Parathyroid adenoma (tissue), 2 donors: ENCODE results near the gene HECA.

Experiments
- H2AFZ ChIP-seq: fragments of 300-600 bp; sonication (generic); one replicate; pipeline ENCODE4 v1.7.0; 2017; ENCODE audit warnings: antibody characterized with exemption, mild to moderate bottlenecking
- H3K27ac ChIP-seq: fragments of 300-600 bp; sonication (generic); one replicate; pipeline ENCODE4 v1.7.0; 2017
- H3K27me3 ChIP-seq: fragments of 300-600 bp; sonication (generic); one replicate; pipeline ENCODE4 v1.7.0; 2017; ENCODE audit warnings: low read length; ENCODE audit not compliant: control insufficient read depth, insufficient read depth
- H3K36me3 ChIP-seq: fragments of 300-600 bp; sonication (generic); one replicate; pipeline ENCODE4 v1.7.0; 2017; ENCODE audit warnings: low read length; ENCODE audit not compliant: control insufficient read depth, insufficient read depth
- H3K4me1 ChIP-seq: fragments of 300-600 bp; sonication (generic); one replicate; pipeline ENCODE4 v1.7.0; 2017; ENCODE audit warnings: control low read depth
- H3K4me2 ChIP-seq: fragments of 300-600 bp; sonication (generic); one replicate; pipeline ENCODE4 v1.7.0; 2017; ENCODE audit warnings: low read length
- H3K4me3 ChIP-seq: fragments of 300-600 bp; sonication (generic); one replicate; pipeline ENCODE4 v1.7.0; 2017; ENCODE audit warnings: low read depth, low read length
- H3K79me2 ChIP-seq: fragments of 300-600 bp; sonication (generic); one replicate; pipeline ENCODE4 v1.7.0; 2017; ENCODE audit warnings: control low read depth
- H3K9ac ChIP-seq: fragments of 300-600 bp; sonication (generic); one replicate; pipeline ENCODE4 v1.7.0; 2017; ENCODE audit warnings: mild to moderate bottlenecking
- H3K9me3 ChIP-seq: fragments of 300-600 bp; sonication (generic); one replicate; pipeline ENCODE4 v1.7.0; 2017; ENCODE audit warnings: low read length; ENCODE audit not compliant: control insufficient read depth
- TF ChIP-seq, protein P1 (sequence below): fragments of 300-600 bp; sonication (generic); IDR thresholded peaks from one replicate; pipeline ENCODE4 v1.7.0; 2017; ENCODE audit warnings: antibody characterized with exemption, mild to moderate bottlenecking
- donor health status: primary hyperparathyroidism.

The HECA gene

DNA sequence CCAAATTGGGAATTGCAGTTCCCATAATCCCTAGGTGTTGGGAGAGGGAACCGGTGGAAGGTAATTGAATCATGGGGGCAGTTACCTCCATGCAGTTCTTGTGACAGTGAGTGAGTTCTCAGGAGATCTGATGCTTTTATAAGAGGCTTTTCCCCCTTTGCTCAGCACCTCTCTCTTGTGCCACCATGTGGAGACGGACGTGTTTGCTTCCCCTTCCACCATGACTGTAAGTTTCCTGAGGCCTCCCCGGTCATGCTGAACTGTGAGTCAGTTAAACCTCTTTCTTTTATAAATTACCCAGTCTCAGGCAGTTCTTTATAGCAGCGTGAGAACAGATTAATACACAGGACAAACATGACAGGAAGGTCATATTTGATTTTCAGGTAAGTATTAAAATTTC lies 25.3 kb upstream of the HECA start:
- Histone ChIP-seq H3K79me2 (no peaks in the 10 kb centered on the region), H2AFZ (no peak overlapping the region), H3K9me3 (no peaks in the 10 kb centered on the region), H3K27ac (no peak overlapping the region), H3K4me3 (no peak overlapping the region), H3K36me3 (no peaks in the 10 kb centered on the region), H3K27me3 (no peaks in the 10 kb centered on the region), H3K4me1 (no peaks in the 10 kb centered on the region), H3K9ac (no peak overlapping the region), H3K4me2 (no peak overlapping the region)
- TF ChIP-seq, protein P1, sequence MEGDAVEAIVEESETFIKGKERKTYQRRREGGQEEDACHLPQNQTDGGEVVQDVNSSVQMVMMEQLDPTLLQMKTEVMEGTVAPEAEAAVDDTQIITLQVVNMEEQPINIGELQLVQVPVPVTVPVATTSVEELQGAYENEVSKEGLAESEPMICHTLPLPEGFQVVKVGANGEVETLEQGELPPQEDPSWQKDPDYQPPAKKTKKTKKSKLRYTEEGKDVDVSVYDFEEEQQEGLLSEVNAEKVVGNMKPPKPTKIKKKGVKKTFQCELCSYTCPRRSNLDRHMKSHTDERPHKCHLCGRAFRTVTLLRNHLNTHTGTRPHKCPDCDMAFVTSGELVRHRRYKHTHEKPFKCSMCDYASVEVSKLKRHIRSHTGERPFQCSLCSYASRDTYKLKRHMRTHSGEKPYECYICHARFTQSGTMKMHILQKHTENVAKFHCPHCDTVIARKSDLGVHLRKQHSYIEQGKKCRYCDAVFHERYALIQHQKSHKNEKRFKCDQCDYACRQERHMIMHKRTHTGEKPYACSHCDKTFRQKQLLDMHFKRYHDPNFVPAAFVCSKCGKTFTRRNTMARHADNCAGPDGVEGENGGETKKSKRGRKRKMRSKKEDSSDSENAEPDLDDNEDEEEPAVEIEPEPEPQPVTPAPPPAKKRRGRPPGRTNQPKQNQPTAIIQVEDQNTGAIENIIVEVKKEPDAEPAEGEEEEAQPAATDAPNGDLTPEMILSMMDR = peak; percentile 20

DNA sequence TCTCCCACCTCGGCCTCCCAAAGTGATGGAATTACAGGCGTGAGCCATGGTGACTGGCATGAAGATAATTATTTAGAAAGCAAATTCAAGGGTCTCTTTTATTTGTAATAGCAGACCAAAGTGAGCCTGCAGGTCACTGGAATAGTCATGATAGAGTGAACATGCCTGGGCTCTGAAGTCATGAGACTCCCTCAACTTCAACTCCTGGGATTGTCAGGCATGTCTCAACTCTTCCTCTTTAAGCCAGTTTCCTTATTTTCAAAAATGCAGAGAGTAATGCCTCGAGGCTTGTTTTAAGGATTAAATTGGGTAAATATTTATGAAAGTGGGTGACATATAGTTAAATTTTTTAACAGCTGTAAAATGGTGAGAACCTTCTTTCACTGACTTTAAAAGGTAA lies 22.7 kb upstream of the HECA start:
- Histone ChIP-seq H3K79me2 (no peaks in the 10 kb centered on the region), H3K4me2 (no peak overlapping the region), H3K4me1 (peaks cover 9% of the 10 kb centered on the region), H3K27ac (no peak overlapping the region), H2AFZ (no peak overlapping the region), H3K36me3 (no peaks in the 10 kb centered on the region), H3K9me3 (no peaks in the 10 kb centered on the region), H3K9ac (no peak overlapping the region), H3K4me3 (no peak overlapping the region), H3K27me3 (no peaks in the 10 kb centered on the region)
- TF ChIP-seq, protein P1 = no peak

- Histone ChIP-seq H3K36me3 (no peaks in the 10 kb centered on the region), H2AFZ (no peak overlapping the region), H3K27ac (no peak overlapping the region), H3K9me3 (no peaks in the 10 kb centered on the region), H3K4me3 (no peak overlapping the region), H3K27me3 (no peaks in the 10 kb centered on the region), H3K4me2 (no peak overlapping the region), H3K4me1 (peaks cover 9% of the 10 kb centered on the region), H3K9ac (no peak overlapping the region), H3K79me2 (no peaks in the 10 kb centered on the region)
- TF ChIP-seq, protein P1 = no peak
Observed at GRCh38 chr6:139112561-139112960, 22.3 kb upstream of the HECA start.

DNA sequence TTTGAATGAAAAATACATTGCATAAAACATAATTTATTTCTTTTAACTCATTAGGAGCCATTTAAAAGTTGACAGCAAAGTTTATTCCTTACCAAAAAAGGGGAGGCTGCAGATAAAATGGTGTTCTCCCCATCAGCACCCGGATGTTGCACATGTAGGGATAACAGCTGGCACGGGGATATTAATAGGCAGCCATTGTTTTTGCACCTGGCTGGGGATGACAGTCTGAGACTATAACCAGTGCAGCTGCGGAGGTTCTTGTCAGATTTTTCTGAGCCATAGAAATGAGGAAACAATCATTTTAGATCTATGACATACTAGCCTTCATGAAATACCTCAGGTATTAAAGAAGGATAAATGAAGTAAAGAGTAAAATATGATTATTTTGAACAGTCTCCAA lies 20.1 kb upstream of the HECA start:
- Histone ChIP-seq H3K4me2 (no peak overlapping the region), H3K27ac (no peak overlapping the region), H3K4me1 (peaks cover 9% of the 10 kb centered on the region), H3K9ac (no peak overlapping the region), H3K36me3 (no peaks in the 10 kb centered on the region), H3K79me2 (no peaks in the 10 kb centered on the region), H3K9me3 (no peaks in the 10 kb centered on the region), H3K27me3 (no peaks in the 10 kb centered on the region), H2AFZ (no peak overlapping the region), H3K4me3 (no peak overlapping the region)
- TF ChIP-seq, protein P1 = no peak

DNA sequence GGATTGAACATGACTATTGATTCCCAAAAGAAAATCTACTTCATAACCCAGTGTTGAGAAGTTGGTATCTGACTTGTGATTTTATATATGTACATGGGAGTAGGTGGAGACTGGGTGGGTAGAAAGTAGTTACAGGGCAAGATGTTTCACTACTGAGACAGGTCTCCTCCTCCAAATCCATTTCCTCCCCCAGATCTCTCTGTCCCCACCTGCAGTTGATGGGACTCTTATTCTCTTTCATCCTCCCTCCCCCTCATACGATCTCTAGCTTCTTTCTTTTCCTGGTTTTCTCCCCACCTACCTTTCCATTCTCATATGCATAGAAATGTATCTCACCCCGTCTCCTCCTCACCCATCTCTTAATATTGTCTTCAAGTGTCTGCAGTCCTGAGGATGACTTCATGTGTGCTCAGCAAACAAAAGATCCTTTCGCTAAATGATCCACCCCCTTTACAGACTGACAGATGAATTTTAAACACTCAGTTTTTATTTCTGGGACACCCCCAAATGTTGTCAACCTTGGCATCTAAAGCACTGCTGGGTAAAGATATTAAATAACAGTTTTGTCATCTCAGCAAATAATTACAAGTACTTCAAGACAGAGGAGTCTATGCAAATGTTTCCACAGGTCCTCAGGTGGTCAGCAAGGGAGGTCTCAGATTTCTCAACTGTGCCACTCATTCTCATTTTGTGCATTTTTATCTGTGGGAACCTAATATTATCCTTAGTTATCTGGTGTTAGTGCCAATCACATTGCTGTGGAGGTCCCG lies 18.7 kb upstream of the HECA start:
- Histone ChIP-seq H3K27me3 (no peaks in the 10 kb centered on the region), H3K4me1 (peaks cover 9% of the 10 kb centered on the region), H3K79me2 (no peaks in the 10 kb centered on the region), H3K4me2 (peak overlapping the region; percentile 37), H3K27ac (peak overlapping the region; percentile 40), H3K9ac (no peak overlapping the region), H3K4me3 (no peak overlapping the region), H3K9me3 (no peaks in the 10 kb centered on the region), H3K36me3 (no peaks in the 10 kb centered on the region), H2AFZ (peak overlapping the region; percentile 45)
- TF ChIP-seq, protein P1 = no peak
